Activated CD4-positive, alpha-beta T cell treated with anti-CD3 and anti-CD28 coated beads, Interleukin-2, amount 50 U/mL, for 24 hours (primary cell): ENCODE results near the gene FAM90A1.
"Not testable (repeated sequence)": the region's sequence is repeated elsewhere in the genome, so short reads cannot be mapped to it uniquely, and the experiment has no call there.

Source experiments
- DNase-seq, 2 donors: peaks; one replicate each; pipeline ENCODE4 v3.0.0-alpha.2; 2020; ENCODE audit warnings: low read depth in 1 of 2, low spot score in 1 of 2

The FAM90A1 gene

DNA sequence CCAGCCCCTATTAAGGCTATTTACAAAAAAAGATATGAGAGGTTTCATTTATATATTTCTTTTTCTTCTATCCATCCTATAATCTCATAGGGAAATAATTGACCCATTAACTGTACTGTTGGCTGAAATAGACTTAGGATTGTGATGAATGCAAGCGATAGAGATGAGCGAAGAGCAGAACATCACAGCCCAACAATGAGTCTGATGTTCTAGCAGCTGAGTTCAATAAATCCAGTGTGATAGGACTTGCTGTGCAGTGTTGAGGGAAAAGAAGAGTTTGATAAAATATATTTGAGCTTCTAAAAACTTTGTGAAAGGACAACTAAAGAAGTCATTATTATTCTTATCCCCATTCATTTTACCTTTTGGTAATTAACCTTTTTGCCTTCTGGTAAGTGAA lies 54.5 kb downstream of the FAM90A1 start:
- DNase-seq: not testable (repeated sequence)
